ENCODE data around the gene MED23.

- TF ChIP-seq EZH2 (optimal IDR thresholded peaks at IDR 0.05; ENCODE audit: low read depth, low read length) (no peak), CTCF (IDR thresholded peaks at IDR 0.05; ENCODE audit: low read length) (no peak)
These were observed 72.0 kb downstream of the MED23 start for GRCh38 chr6:131555992-131556391.
